Fibroblast of lung (primary cell): ENCODE results near the gene DENND1A.

Source experiments
- CTCF ChIP-seq, 2 donors: IDR thresholded peaks in 1 of 2; conservative IDR thresholded peaks in 1 of 2; 1 replicate in 1 of 2; 2 replicates in 1 of 2; pipeline ENCODE4 v1.5.1; 2011 to 2012; ENCODE audit warnings: low read length in 2 of 2, control low read depth in 1 of 2, inconsistent platforms in 1 of 2, low read depth in 1 of 2, mild to moderate bottlenecking in 1 of 2
- EZH2 ChIP-seq: IDR thresholded peaks from 2 replicates; pipeline ENCODE4 v1.5.1; 2012; ENCODE audit warnings: low read length, control low read depth, mild to moderate bottlenecking; ENCODE audit errors: missing control alignments

- TF ChIP-seq EZH2 (no peak), CTCF (conservative IDR thresholded peaks at IDR 0.05 in 1 of 2, IDR thresholded peaks at IDR 0.05 in 1 of 2; ENCODE audit: low read depth in 1 of 2, low read length in 2 of 2) (no peak)
These were observed 338.6 kb downstream of the DENND1A start for GRCh38 chr9:123591283-123591682.
